Measurements from ENCODE around the gene ZBTB4. TPM values are rescaled to one million over a fixed set of nuclear protein-coding genes. Genes with fewer than 3 reads are reported as not detected.

The ZBTB4 gene
- total RNA-seq, 1 experiment from 2014 or later = 14.4 TPM

- Histone ChIP-seq H2BK20ac (ENCODE audit: low read depth, low read length, poor library complexity, severe bottlenecking) (no peak overlapping the region), H2BK120ac (ENCODE audit: low read depth, low read length, poor library complexity, severe bottlenecking) (no peak overlapping the region), H4K5ac (ENCODE audit: insufficient read length, low read depth, low read length) (no peak overlapping the region), H3K27me3 (ENCODE audit: insufficient read depth, low read length) (no peaks in the 10 kb centered on the region), H2AK5ac (ENCODE audit: insufficient read length, low read length) (no peak overlapping the region), H4K8ac (replicated peaks; ENCODE audit: insufficient read length, low read depth, low read length) (no peak overlapping the region), H3K79me2 (ENCODE audit: insufficient read depth, low read length) (no peaks in the 10 kb centered on the region), H3K27ac (ENCODE audit: insufficient read length, low read depth, low read length) (no peak overlapping the region), H4K20me1 (ENCODE audit: control insufficient read depth, insufficient read depth, insufficient read length) (no peaks in the 10 kb centered on the region), H3K56ac (ENCODE audit: insufficient read length, low read depth, low read length) (no peak overlapping the region), H3K18ac (ENCODE audit: insufficient read length, low read depth, low read length) (no peak overlapping the region), H3K9me3 (ENCODE audit: control insufficient read depth, low read depth, low read length) (no peaks in the 10 kb centered on the region), H3K23me2 (ENCODE audit: insufficient read length, low read depth, low read length, poor library complexity, severe bottlenecking) (no peaks in the 10 kb centered on the region), H3K4me2 (ENCODE audit: insufficient read depth, insufficient read length, low read length) (no peak overlapping the region), H3K79me1 (ENCODE audit: insufficient read depth, low read depth, low read length, poor library complexity, severe bottlenecking) (no peaks in the 10 kb centered on the region), H3K4ac (ENCODE audit: low read depth, low read length) (no peak overlapping the region), H3K23ac (ENCODE audit: insufficient read length, low read depth, low read length) (no peak overlapping the region), H2BK12ac (ENCODE audit: insufficient read length, low read depth, low read length) (no peak overlapping the region), H3K9ac (ENCODE audit: extremely low read depth, insufficient read length, low read length) (no peak overlapping the region), H3T11ph (ENCODE audit: low read length) (no peak overlapping the region), H3K4me1 (ENCODE audit: insufficient read depth, low read length) (no peaks in the 10 kb centered on the region), H2BK5ac (ENCODE audit: insufficient read length, low read length) (no peak overlapping the region), H3K14ac (ENCODE audit: insufficient read depth, low read length) (no peak overlapping the region), H2BK15ac (ENCODE audit: low read depth, low read length) (no peak overlapping the region), H4K91ac (ENCODE audit: insufficient read length, low read depth, low read length) (no peak overlapping the region), H2AFZ (ENCODE audit: low read length) (no peak overlapping the region)
- Mint-ChIP-seq H3K4me1 (no peaks in the 10 kb centered on the region), H3K27me3 (ENCODE audit: low read depth) (no peaks in the 10 kb centered on the region), H3K36me3 (ENCODE audit: insufficient read depth in 1 of 3, low read depth in 3 of 3) (peaks cover 20 to 41% (median 33%) of the 10 kb centered on the region in 3 experiments), H3K4me3 (no peak overlapping the region), H3K9me3 (no peaks in the 10 kb centered on the region), H3K27ac (0 out of 7 replicates have a peak overlapping the region, but pooled peaks of 1 of the 3 experiments have one; percentile 11)
- no peak for DNase-seq
- WGBS (ENCODE audit: extremely low coverage, insufficient read length, low lambda C conversion rate) = no CpG with 5 or more reads among the region's 13 CpGs
- TF ChIP-seq CTCF (conservative IDR thresholded peaks at IDR 0.05) = no peak
These were observed 36.6 kb upstream of the ZBTB4 start for GRCh38 chr17:7515911-7516610.
